SK-N-SH (cell line): ENCODE measurements around the gene GAL. TPM values are rescaled to one million over a fixed set of nuclear protein-coding genes. Genes with fewer than 3 reads are reported as not detected.

Source experiments
- CTCF ChIA-PET: fragments of 300-600, 350-600 bp; formaldehyde crosslinking; extraction: SDS; loops from one replicate; lab custom pipeline; 2021; lab: Yijun Ruan, JAX
- POLR2A ChIA-PET: fragments of 350-600 bp; sonication (Branson Sonifier 250); formaldehyde crosslinking; extraction: SDS; loops from one replicate; lab custom pipeline; 2020; ENCODE audit warnings: antibody characterized with exemption, inconsistent platforms; lab: Yijun Ruan, JAX
- DNase-seq: peaks from one replicate; pipeline ENCODE4 v3.0.0; 2012
- H2AFZ ChIP-seq: fragments of 200-600 bp; sonication (generic); 2 replicates; pipeline ENCODE4 v1.8.1; 2016; ENCODE audit warnings: antibody characterized with exemption, mild to moderate bottlenecking, low read depth
- H3F3A ChIP-seq: fragments of 200-600 bp; sonication (generic); replicated peaks from 2 replicates; pipeline ENCODE3; 2016; ENCODE audit warnings: antibody characterized with exemption, mild to moderate bottlenecking; ENCODE audit not compliant: insufficient read depth
- H3K27ac ChIP-seq, 2 experiments: fragments of 200-500 bp in 1 of 2; fragments of 200-600 bp in 1 of 2; sonication (Bioruptor generic) in 1 of 2; sonication (generic), shearing (Covaris generic) in 1 of 2; 2 replicates each; pipeline versions ENCODE4 v1.5.1 to v1.6.1; 2014 to 2016; ENCODE audit warnings: low read depth in 2 of 2, inconsistent platforms in 1 of 2, low read length in 1 of 2, mild to moderate bottlenecking in 1 of 2, mixed read lengths in 1 of 2
- H3K27me3 ChIP-seq: fragments of 200-600 bp; sonication (generic), shearing (Covaris generic); 2 replicates; pipeline ENCODE4 v1.6.1; 2016; ENCODE audit warnings: mixed run types; ENCODE audit not compliant: insufficient read depth
- H3K36me3 ChIP-seq, 2 experiments: fragments of 200-500 bp in 1 of 2; fragments of 200-600 bp in 1 of 2; sonication (Bioruptor generic) in 1 of 2; sonication (generic) in 1 of 2; replicated peaks in 1 of 2; 2 replicates each; pipeline versions ENCODE3 to v1.5.1; 2014 to 2016; ENCODE audit warnings: low read length in 1 of 2, mild to moderate bottlenecking in 1 of 2; ENCODE audit not compliant: insufficient read depth in 2 of 2, control insufficient read depth in 1 of 2
- H3K4me1 ChIP-seq, 2 experiments: fragments of 200-500 bp in 1 of 2; fragments of 200-600 bp in 1 of 2; sonication (Bioruptor generic) in 1 of 2; sonication (generic), shearing (Covaris generic) in 1 of 2; 2 replicates each; pipeline versions ENCODE4 v1.5.1 to v1.6.1; 2014 to 2016; ENCODE audit warnings: low read depth in 1 of 2, low read length in 1 of 2, mixed run types in 1 of 2; ENCODE audit not compliant: insufficient read depth in 2 of 2, control insufficient read depth in 1 of 2
- H3K4me2 ChIP-seq: fragments of 200-600 bp; sonication (generic), shearing (Covaris generic); 2 replicates; pipeline ENCODE4 v1.6.1; 2017; ENCODE audit warnings: mixed run types
- H3K4me3 ChIP-seq, 2 experiments: fragments of 200-500 bp in 1 of 2; fragments of 200-600 bp in 1 of 2; sonication (Bioruptor generic) in 1 of 2; sonication (generic), shearing (Covaris generic) in 1 of 2; 2 replicates each; pipeline versions ENCODE4 v1.5.1 to v1.8.1; 2014 to 2016; ENCODE audit warnings: low read depth in 2 of 2, inconsistent platforms in 1 of 2, low read length in 1 of 2, mild to moderate bottlenecking in 1 of 2, mixed read lengths in 1 of 2, moderate library complexity in 1 of 2
- H3K79me2 ChIP-seq: fragments of 200-600 bp; sonication (generic); 2 replicates; pipeline ENCODE4 v1.8.1; 2017; ENCODE audit warnings: mild to moderate bottlenecking; ENCODE audit not compliant: insufficient read depth
- H3K9ac ChIP-seq: fragments of 200-600 bp; sonication (generic); 2 replicates; pipeline ENCODE4 v1.6.1; 2017; ENCODE audit warnings: mixed run types
- H3K9me2 ChIP-seq: fragments of 200-600 bp; sonication (generic); 2 replicates; pipeline ENCODE4 v1.6.1; 2017; ENCODE audit warnings: mixed run types
- H3K9me3 ChIP-seq: fragments of 200-600 bp; sonication (generic); 2 replicates; pipeline ENCODE4 v1.6.1; 2017; ENCODE audit warnings: mixed run types, mild to moderate bottlenecking, moderate library complexity
- H4K20me1 ChIP-seq: fragments of 200-600 bp; sonication (generic); 2 replicates; pipeline ENCODE4 v1.6.1; 2017; ENCODE audit warnings: mild to moderate bottlenecking, mixed run types; ENCODE audit not compliant: insufficient read depth
- EP300 ChIP-seq, 2 experiments: IDR thresholded peaks; 2 replicates each; pipeline versions ENCODE4 v1.4.0 to v1.6.1; 2012; ENCODE audit warnings: borderline replicate concordance in 1 of 2, low read depth in 1 of 2, low read length in 1 of 2
- FOSL2 ChIP-seq: IDR thresholded peaks from 2 replicates; pipeline ENCODE4 v1.4.0; 2012; ENCODE audit warnings: low read depth, mild to moderate bottlenecking, moderate library complexity, borderline replicate concordance
- FOXJ3 ChIP-seq: sonication (generic); formaldehyde crosslinking; IDR thresholded peaks from 2 replicates; pipeline ENCODE4 v1.5.1; 2020; ENCODE audit warnings: mild to moderate bottlenecking, missing genetic modification reagents
- GATA2 ChIP-seq: sonication (generic); formaldehyde crosslinking; IDR thresholded peaks from 2 replicates; pipeline ENCODE4 v1.5.0; 2020; ENCODE audit warnings: mild to moderate bottlenecking, missing genetic modification reagents
- JUND ChIP-seq: IDR thresholded peaks from 2 replicates; pipeline ENCODE4 v1.4.0; 2012
- MEF2A ChIP-seq: IDR thresholded peaks from 2 replicates; pipeline ENCODE4 v1.4.0; 2012; ENCODE audit warnings: low read depth, borderline replicate concordance
- RCOR1 ChIP-seq: fragments of 150-350 bp; IDR thresholded peaks from 2 replicates; pipeline ENCODE4 v1.6.1; 2017; ENCODE audit warnings: antibody characterized with exemption, low read length
- SMC3 ChIP-seq: IDR thresholded peaks from 2 replicates; pipeline ENCODE4 v1.6.1; 2012; ENCODE audit warnings: low read depth, low read length, improper control_type of control experiment
- TAF1 ChIP-seq: IDR thresholded peaks from 2 replicates; pipeline ENCODE4 v1.6.1; 2012; ENCODE audit warnings: low read depth, mild to moderate bottlenecking, low read length, moderate library complexity, borderline replicate concordance
- YY1 ChIP-seq: IDR thresholded peaks from 2 replicates; pipeline ENCODE4 v1.4.0; 2012; ENCODE audit warnings: low read depth, mild to moderate bottlenecking
- WGBS: methylation state at CpG from one replicate; pipeline ENCODE4 v1.1.6; 2017; ENCODE audit warnings: low lambda C conversion rate; 5-methylcytosine and 5-hydroxymethylcytosine counted together
- polyA plus RNA-seq, 3 experiments: library from polyadenylated mRNA; depleted of rRNA; stranded (reverse); fragments of >200 nt; gene quantifications; 2 replicates each; pipeline ENCODE4 v1.2.3, GENCODE V29; 2012
- TF ChIP-seq, protein P1 (sequence below): IDR thresholded peaks from 2 replicates; pipeline ENCODE4 v1.4.0; 2012; ENCODE audit warnings: low read depth, borderline replicate concordance
- TF ChIP-seq, protein P2 (sequence below): fragments of 200-600 bp; sonication (generic); IDR thresholded peaks from 2 replicates; pipeline ENCODE4 v1.6.1; 2017; ENCODE audit warnings: antibody characterized with exemption, mild to moderate bottlenecking, moderate library complexity
- TF ChIP-seq, protein P3 (sequence below): IDR thresholded peaks from 2 replicates; pipeline ENCODE4 v1.4.0; 2012; ENCODE audit warnings: low read depth
- TF ChIP-seq, protein P4 (sequence below): IDR thresholded peaks from 2 replicates; pipeline ENCODE4 v1.4.0; 2012; ENCODE audit warnings: low read depth, borderline replicate concordance

The GAL gene
- polyA plus RNA-seq, 1 of the 3 experiments (the other 2 are of a cell fraction): 1.8 TPM

DNA sequence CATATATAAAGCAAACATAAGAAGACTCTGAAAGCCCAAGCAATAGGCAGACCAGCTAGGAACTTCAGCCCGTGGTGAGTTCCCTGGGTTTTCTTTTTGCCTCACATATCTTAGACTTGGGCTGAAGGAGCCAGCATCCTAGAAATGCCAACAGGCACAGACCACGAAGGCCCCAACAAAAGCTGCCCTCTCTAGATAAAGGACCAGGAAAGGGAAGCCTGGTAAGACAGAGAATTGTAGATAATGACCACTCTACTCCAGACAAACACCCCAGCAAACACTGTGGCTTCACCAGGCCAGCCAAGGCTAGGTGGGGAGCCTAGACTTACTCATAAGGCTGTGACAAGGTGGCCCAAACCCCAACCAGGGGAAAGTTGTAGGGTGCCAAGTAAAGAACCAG lies 11.2 kb downstream of the GAL start:
- Histone ChIP-seq H3K27me3 (no peaks in the 10 kb centered on the region), H3K9me3 (no peaks in the 10 kb centered on the region), H3K79me2 (no peaks in the 10 kb centered on the region), H3F3A (no peaks in the 10 kb centered on the region), H3K9me2 (no peaks in the 10 kb centered on the region), H3K4me2 (no peak overlapping the region), H3K36me3 (no peaks in the 10 kb centered on the region), H3K27ac (no peak overlapping the region), H2AFZ (no peak overlapping the region), H3K9ac (no peak overlapping the region), H3K4me3 (no peak overlapping the region), H4K20me1 (no peaks in the 10 kb centered on the region), H3K4me1 (peaks cover 0 to 13% of the 10 kb centered on the region in 2 experiments; a peak in 1 of 4 replicates)
- POLR2A ChIA-PET: no interaction called here
- CTCF ChIA-PET: interaction anchor here (0.6 to 1.5 kb wide), 3 partner anchors 9 to 234 kb away, joined by 3 read pairs; no protein-coding TSS in a partner anchor
- TF ChIP-seq, protein P1, sequence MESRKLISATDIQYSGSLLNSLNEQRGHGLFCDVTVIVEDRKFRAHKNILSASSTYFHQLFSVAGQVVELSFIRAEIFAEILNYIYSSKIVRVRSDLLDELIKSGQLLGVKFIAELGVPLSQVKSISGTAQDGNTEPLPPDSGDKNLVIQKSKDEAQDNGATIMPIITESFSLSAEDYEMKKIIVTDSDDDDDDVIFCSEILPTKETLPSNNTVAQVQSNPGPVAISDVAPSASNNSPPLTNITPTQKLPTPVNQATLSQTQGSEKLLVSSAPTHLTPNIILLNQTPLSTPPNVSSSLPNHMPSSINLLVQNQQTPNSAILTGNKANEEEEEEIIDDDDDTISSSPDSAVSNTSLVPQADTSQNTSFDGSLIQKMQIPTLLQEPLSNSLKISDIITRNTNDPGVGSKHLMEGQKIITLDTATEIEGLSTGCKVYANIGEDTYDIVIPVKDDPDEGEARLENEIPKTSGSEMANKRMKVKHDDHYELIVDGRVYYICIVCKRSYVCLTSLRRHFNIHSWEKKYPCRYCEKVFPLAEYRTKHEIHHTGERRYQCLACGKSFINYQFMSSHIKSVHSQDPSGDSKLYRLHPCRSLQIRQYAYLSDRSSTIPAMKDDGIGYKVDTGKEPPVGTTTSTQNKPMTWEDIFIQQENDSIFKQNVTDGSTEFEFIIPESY: no peak
- TF ChIP-seq TAF1: no peak
- TF ChIP-seq GATA2 (CRISPR knock-in tag): no peak
- TF ChIP-seq JUND: no peak
- TF ChIP-seq, protein P2, sequence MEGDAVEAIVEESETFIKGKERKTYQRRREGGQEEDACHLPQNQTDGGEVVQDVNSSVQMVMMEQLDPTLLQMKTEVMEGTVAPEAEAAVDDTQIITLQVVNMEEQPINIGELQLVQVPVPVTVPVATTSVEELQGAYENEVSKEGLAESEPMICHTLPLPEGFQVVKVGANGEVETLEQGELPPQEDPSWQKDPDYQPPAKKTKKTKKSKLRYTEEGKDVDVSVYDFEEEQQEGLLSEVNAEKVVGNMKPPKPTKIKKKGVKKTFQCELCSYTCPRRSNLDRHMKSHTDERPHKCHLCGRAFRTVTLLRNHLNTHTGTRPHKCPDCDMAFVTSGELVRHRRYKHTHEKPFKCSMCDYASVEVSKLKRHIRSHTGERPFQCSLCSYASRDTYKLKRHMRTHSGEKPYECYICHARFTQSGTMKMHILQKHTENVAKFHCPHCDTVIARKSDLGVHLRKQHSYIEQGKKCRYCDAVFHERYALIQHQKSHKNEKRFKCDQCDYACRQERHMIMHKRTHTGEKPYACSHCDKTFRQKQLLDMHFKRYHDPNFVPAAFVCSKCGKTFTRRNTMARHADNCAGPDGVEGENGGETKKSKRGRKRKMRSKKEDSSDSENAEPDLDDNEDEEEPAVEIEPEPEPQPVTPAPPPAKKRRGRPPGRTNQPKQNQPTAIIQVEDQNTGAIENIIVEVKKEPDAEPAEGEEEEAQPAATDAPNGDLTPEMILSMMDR: no peak
- TF ChIP-seq EP300 (IDR thresholded peaks at IDR 0.05; ENCODE audit: borderline replicate concordance in 1 of 2, low read depth in 1 of 2, low read length in 1 of 2): no peak
- TF ChIP-seq MEF2A: no peak
- TF ChIP-seq RCOR1: no peak
- TF ChIP-seq, protein P3, sequence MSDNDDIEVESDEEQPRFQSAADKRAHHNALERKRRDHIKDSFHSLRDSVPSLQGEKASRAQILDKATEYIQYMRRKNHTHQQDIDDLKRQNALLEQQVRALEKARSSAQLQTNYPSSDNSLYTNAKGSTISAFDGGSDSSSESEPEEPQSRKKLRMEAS: no peak
- no peak for TF ChIP-seq FOSL2
- TF ChIP-seq, protein P4, sequence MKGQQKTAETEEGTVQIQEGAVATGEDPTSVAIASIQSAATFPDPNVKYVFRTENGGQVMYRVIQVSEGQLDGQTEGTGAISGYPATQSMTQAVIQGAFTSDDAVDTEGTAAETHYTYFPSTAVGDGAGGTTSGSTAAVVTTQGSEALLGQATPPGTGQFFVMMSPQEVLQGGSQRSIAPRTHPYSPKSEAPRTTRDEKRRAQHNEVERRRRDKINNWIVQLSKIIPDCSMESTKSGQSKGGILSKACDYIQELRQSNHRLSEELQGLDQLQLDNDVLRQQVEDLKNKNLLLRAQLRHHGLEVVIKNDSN: no peak
- no peak for TF ChIP-seq SMC3
- TF ChIP-seq YY1: no peak
- no peak for TF ChIP-seq FOXJ3
- whole genome bisulfite sequencing: 25% methylated on average over 2 of the region's 2 CpGs
- DNase-seq: no peak
